A204.1 (cell line): ENCODE data around the gene THEM5.
"Not testable (repeated sequence)": the region's sequence is repeated elsewhere in the genome, so short reads cannot be mapped to it uniquely, and the experiment has no call there.

Source experiments
- FAIRE-seq: peaks from 2 replicates; lab custom pipeline; 2012; peaks lifted over from hg19 to GRCh38; lab: Jason Lieb, UNC

THEM5 gene, protein sequence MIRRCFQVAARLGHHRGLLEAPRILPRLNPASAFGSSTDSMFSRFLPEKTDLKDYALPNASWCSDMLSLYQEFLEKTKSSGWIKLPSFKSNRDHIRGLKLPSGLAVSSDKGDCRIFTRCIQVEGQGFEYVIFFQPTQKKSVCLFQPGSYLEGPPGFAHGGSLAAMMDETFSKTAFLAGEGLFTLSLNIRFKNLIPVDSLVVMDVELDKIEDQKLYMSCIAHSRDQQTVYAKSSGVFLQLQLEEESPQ

DNA sequence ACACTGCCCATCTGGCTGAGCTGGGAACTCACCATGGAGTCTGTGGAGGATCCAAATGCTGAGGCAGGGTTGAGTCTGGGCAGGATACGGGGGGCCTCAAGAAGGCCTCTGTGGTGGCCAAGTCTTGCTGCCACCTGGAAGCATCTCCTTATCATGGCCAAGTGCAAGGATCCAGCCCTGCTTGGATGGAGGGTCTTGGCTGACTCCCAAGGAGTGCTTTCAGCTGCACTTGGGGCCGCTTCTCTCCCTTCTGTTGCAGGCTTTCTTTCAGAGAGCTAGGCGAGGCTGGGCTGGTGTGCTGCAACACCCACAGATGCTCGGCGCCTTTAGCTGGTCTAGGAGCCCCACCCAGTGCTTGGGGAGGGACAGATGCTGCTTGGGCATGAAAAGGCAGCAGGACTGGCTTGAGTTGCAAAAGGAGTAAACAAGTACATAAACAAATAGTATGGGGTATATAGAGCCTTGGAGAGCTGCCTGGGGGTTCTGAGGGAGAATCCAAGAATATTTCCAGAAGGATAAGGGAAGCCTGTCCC lies at the start of gene THEM5:
TSS of gene THEM5 (minus strand) at position 302 of the 533 bp plus-strand sequence. CDS start at position 155, 147 bp downstream.
- no peak for FAIRE-seq

DNA sequence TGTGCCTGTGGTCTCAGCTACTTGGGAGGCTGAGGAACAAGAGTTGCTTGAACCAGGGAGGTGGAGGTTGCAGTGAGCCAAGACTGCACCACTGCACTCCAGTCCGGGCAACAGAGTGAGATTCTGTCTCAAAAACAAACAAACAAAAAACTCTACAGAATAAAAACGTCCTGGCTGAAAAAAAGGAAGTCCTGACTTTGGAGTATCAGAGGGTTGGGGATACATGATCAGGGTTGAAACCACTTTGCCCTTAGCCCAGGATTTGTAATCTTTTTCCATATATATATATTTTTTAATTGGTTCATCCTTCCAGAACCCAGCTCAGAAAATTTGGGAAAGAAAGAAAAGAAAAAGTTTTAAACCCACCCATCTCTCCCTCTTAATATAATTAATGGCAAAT lies 49.3 kb upstream of the THEM5 start:
- FAIRE-seq = no peak

DNA sequence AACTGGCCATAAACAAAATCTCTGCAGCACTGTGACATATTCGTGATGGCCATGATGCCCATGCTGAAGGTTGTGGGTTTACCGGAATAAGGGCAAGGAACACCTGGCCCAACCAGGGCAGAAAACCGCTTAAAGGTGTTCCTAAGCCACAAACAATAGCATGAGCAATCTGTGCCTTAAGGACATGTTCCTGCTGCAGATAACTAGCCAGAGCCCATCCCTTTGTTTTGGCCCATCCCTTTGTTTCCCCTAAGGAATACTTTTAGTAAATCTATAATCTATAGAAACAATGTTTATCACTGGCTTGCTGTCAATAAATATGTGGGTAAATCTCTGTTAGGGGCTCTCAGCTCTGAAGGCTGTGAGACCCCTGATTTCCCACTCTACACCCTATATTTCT lies 47.3 kb upstream of the THEM5 start:
- FAIRE-seq = not testable (repeated sequence)

DNA sequence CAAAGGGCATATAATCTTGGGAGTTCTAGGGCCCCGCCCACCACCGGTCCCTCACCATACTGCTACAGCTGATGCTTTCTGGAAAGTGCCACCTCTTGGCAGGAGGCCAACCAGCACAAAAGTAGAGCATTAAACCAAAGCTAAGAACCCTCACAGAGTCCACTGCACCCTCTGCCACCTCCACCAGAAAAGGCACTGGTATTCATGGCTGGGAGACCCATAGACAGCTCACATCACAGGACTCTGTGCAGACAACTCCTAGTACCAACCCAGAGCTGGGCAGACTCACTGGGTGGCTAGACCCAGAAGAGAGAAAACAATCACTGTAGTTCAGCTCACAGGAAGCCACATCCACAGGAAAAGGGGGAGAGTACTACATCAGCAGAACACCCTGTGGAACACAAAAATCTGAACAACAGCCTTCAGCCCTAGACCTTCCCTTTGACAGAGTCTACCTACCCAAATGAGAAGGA lies 45.0 kb upstream of the THEM5 start:
- FAIRE-seq = no peak

DNA sequence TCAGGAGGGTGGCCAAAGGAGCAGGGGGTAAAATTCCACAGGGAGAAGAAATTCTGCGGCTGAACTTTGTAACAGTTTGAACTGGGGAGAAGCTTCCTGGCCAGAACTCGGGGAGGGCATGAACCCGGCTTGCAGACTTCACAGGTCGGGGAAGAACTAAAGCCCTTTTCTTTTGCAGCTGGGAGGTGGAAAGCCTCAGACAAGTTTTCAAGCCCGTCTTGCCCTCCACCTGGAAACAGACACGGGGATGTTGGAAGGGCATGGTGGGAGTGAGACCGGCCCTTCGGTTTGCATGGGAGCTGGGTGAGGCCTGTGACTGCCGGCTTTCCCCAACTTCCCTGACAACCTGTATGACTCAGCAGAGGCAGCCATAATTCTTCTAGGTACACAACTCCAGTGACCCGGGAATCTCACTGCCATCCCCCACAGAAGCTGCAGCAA lies 44.5 kb upstream of the THEM5 start:
- no peak for FAIRE-seq

DNA sequence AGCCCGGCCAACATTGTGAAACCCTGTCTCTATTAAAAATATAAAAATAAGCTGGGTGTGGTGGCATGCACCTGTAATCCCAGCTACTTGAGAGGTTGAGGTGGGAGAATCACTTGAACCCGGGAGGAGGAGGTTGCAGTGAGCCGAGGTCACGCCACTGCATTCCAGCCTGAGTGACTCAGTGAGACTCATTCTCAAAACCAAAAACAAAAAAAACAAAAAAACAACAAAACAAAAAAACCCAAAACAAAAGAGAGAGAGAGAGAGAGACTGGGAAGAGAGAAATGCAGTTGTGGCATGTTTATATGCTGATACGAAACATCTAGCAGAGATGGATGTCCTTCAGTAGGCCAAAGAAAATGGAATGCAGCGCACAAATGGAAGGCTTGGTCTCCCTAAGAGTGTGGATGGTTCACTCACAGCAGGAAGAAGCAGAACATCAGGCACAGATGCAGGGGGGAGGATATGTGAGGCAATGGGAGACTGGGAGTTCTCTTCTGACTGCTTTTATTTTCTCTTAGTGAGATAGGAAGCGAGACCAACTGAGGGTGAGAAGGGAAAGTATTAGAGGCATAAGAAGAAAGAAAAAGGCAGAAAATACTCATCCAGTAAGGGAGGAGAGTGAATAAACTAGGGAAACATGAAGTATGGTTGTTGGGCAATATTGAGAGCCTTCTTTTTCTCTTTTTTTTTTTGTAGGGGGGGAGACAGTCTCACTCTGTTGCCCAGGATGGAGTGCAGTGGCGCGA lies 39.8 kb upstream of the THEM5 start:
- FAIRE-seq = no peak

DNA sequence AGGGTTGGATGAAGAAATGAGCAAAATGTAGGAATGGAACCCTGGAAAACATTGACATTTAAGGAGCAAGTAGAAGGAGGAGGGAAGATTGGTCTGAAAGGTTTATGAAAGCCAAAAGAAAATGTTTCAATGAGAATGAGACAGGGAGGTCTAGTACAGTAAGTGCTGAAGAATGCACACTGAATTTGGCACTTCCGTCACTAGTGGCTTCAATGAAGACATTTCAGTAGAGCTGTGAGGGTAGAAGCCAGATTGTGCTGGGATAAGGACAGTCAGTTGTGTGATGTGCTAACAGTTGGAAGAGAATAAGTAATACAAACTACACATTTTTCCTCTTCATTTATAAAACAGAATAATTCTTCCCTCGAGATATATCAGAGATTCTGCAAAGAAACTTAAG lies 38.7 kb upstream of the THEM5 start:
- FAIRE-seq = no peak

DNA sequence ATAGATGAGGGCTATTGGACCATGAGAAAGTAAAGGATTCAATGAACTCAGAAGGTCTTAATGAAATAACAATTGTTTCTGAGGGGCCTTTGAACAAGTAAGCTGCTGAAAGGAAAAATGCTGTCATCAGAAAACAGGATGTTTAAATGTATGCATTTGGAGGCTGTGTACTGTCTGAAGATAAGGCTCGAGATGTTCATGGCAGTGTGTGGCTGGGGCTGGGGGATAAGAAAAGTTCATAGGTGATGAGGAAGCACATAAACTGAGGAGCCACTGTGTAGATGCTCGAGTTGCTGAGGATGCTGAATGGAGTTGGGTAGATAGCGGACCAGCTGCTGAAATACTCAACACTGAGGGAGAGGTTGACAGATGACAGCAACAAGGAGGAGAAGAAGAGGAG lies 38.0 kb upstream of the THEM5 start:
- FAIRE-seq = no peak

DNA sequence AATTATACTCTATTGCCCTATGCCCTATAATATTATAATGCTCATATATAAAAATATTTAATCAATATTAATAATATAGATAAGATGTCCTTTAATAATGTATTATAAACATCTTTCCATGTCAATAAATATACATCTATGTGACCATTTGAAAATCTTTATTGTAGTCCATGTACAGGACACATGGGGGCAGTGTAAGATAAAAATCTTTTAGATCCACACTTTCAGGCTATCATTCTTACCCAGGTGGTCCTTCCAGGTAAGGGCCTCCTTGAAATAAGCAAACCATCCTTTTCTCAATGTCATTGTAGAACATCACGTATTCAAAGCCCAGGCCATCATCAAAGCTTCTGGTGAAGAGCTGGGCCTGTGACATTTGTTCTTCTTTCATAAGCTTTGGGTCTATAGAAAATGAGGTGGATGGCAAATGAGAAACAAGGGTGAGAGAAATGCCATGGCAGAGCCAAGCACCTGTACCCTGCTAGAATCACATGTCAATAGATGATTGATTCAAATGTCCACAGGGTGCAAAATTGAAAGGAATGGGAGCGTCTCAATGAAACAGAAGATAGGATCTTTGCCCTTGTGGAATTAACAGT lies 35.6 kb upstream of the THEM5 start:
- FAIRE-seq = peak; percentile 95

DNA sequence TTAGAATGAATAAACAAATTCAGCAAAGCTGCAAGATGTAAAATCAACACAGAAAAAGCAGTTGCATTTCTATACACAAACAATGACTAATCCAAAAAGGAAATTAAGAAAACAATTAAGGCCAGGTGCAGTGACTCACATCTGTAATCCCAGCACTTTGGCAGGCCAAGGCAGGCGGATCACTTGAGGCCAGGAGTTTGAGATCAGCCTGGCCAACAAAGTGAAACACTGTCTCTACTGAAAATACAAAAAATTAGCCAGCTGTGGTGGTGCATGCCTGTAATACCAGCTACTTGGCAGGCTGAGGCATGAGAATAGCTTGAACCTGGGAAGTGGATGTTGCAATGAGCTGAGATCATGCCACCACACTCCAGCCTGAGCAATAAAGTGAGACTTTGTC lies 33.5 kb upstream of the THEM5 start:
- no peak for FAIRE-seq

DNA sequence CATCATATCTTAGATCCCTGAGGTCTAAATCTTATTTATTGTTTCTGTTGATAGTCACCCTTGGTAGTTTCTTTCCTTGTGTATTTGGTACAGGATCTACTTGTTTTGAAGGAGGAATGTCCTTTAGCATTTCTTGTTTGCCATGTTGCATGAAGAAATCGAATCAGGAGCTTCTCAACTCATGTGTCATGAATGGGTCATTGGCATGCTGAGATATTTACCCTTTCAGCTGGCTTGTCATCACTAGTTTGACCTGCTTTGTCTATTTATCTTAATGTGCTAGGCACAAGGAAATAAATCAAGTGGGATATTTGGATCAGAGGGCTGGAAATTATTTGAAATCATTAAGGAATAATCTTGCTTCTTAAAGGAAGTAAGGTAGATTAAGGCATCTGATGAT lies 32.0 kb upstream of the THEM5 start:
- no peak for FAIRE-seq

DNA sequence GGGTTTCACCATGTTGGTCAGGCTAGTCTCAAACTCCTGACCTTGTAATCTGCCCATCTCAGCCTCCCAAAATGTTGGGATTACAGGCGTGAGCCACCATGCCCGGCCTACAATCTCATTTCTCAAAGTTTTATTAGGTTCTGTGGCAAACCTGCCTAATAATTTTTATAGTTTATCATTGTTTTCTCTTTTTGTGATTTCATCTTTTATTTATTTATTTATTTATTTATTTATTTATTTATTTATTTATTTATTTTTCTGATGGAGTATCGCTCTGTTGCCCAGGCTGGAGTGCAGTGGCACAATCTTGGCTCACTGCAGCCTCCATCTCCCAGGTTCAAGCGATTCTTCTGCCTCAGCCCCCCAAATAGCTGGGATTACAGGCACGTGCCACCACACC lies 31.4 kb upstream of the THEM5 start:
- FAIRE-seq = not testable (repeated sequence)

DNA sequence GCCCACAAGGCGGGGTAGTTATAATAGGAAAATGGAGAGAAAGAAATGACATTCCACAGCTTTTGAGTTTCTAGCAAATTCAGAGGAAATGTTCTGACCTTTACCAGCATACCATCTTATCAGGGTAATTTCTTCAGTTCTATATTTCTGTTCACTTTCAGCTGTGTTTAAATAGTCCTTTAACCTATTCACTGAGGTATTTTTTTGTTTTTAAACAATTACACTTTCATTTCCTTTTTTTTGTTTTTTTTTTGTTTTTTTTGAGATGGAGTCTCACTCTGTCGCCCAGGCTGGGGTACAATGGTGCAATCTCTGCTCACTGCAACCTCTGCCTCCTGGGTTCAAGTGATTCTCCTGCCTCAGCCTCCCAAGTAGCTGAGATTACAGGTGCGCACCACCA lies 30.9 kb upstream of the THEM5 start:
- not testable (repeated sequence) for FAIRE-seq

DNA sequence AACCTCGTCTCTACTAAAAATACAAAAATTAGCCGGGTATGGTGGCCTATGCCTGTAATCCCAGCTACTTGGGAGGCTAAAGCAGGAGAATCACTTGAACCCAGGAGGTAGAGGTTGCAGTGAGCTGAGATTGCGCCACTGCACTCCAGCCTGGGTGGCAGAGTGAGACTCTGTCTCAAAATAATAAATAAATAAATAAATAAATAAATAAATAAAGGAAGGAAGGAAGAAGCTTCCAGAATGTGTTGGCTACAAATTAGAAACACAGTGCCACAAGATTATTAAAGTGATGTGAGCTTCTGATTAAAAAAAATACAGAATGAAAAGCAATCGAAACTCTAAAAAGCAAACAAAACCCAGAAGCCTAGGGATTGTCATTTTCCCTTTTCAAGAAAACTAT lies 30.4 kb upstream of the THEM5 start:
- not testable (repeated sequence) for FAIRE-seq

DNA sequence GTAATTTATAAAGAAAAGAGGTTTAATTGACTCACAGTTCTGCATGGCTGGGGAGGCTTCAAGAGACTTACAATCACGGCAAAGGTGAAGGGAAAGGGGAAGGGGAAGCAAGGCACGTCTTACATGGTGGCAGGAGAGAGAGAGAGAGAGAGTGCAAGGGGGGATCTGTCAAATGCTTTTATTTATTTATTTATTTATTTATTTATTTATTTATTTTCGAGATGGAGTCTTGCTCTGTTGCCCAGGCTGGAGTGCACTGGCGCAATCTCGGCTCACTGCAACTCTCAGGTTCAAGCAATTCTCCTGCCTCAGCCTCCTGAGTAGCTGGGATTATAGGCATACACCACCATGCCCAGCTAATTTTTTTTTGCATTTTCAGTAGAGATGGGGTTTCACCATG lies 29.4 kb upstream of the THEM5 start:
- FAIRE-seq = not testable (repeated sequence)

DNA sequence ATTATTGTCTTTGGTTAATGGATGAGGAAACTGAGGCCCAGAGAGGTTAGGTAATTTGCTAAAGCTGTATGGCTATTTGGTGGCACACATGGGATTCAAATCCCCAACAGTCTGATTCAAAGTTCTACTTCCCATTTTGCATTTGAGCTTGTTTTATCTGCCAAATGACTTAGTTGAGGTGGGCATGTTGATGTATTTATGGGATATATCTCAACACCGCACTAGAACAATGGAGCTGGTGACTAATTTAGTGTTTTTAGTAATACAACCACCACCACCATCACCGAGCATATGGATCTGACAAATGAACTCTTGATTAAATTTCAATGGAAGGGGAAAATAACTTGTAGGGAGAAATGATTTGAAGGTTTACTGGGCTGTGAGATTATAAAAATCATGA lies 29.0 kb upstream of the THEM5 start:
- no peak for FAIRE-seq

DNA sequence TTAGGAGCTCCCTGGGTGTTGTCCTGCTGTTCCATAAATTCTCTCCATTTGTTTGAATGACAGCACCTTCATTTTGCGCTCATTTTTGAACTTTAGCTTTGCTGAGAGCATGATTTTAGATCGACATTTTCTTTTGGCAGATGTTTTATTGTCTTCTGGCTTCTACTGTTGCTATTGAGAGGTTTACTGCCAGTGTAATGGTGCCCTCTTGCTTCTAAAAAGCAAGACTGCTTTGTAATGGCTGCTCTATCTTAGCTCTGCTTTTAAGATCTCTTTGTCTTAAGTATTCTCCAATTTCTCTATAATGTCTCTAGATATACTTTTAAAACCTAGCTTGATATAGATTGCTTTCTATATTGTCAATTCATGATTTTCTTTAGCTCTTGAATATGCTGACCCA lies 28.0 kb upstream of the THEM5 start:
- FAIRE-seq = peak; percentile 77

DNA sequence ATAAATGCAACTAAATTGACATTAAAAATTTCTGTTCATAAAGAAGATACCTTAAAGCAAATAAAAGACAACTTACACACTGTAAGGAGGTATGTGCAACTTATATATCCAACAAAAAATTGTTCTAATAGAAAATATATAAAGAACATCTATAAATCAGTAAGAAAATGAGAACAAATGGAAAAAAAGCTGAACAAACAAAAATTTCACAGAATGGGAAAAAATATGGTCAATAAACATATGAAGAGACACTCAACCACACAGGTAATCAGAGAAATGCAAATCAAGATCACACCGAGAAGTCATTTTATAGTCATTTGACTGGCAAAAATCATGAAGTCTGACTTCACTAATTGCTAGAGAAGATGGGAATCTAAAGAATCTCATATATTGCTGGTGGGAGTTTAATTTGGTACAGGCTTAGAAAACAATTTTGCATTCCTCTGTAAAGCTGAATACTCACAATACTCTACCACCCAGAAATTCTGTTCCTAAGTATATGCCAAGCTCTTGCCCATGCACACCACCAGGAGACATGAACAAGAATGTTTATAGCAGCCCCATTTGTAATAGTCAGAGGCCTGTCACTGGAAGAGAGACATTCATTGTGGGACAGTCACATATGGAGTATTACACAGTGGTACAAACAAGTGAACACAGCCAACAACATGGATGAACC lies 22.0 kb upstream of the THEM5 start:
- FAIRE-seq = no peak

DNA sequence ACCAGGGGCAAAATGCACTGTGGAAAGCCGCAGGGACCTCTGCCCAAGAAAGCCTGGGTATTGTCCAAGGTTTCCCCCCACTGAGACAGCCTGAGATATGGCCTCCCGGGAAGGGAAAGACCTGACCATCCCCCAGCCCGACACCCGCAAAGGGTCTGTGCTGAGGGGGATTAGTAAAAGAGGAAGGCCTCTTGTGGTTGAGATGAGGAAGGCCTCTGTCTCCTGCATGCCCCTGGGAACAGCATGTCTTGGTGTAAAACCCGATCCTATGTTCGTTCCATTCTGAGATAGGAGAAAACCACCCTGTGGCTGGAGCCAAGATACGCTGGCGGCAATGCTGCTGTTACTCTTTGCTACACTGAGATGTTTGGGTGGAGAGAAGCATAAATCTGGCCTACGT lies 19.3 kb upstream of the THEM5 start:
- FAIRE-seq = not testable (repeated sequence)

DNA sequence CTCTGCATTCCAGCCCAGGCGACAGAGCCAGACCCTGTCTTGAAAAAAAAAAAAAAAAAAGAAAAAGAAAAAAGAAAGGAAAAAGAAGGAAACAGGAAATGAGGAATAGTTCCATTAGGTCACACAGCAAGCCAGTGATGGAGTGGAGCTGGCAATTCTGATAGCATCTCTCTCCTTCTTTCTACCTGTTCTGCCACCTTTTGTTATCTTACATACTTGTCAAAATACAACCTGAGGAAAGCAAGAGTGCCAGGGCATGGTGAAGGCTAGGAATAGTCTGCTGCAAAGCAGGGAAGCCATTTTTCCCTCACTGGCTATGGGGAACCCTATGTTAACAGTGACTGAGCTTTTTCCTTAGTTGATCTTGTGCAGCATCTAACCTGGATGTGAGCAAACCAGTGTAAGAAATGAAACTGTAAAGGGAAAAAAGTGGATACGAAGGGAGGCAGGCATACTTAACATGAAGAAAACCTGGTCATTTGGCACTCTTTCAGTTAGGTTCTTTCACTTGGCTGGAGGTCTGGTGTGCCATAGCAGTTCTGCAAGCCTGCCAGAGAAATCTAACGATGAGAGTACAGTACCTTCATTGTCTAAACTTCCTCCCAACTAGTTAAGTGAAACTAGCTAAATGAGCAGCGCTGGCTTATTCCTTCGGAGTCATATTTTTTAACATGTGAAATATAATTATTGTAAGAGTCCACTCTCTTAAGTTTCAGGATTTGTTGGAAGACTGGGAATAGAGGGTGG lies 17.9 kb upstream of the THEM5 start:
- FAIRE-seq = no peak

DNA sequence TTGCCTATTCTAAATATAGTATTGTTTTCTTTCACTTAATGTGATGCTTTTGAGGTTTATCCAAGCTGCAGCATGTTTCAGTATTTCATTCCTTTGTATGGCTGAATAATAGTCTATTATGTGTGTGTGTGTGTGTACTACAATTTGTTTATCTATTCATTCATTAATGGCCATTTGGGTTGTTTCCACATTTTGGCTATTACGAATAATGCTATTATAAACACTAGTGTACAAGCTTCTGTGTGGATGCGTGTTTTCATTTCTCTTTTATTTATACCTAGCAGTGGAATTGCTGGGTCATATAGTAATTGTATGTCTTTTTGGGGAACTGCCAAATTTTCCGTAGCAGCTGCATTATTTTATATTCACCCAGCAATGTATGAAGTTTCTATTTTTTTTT lies 15.0 kb upstream of the THEM5 start:
- FAIRE-seq = no peak
